Activated CD4-positive, CD25-positive, alpha-beta regulatory T cell treated with anti-CD3 and anti-CD28 coated beads, Interleukin-2, amount 50 U/mL, for 24 hours (primary cell): ENCODE results near the gene NETO1.

Experiments
- ATAC-seq, 2 donors: fragments of 150-1000 bp; cut with Tn5 transposase; one replicate each; pipeline ENCODE4 v1.10.0; 2021; ENCODE audit warnings: mild to moderate bottlenecking in 1 of 2, moderate library complexity in 1 of 2

The NETO1 gene

GRCh38 chr18:72846736-72847533 lies 20.9 kb downstream of the NETO1 start:
- ATAC-seq: no peak

- ATAC-seq: no peak
Observed at GRCh38 chr18:72843743-72844142, 24.0 kb downstream of the NETO1 start.

GRCh38 chr18:72840109-72840508 lies 27.7 kb downstream of the NETO1 start:
- no peak for ATAC-seq

GRCh38 chr18:72834731-72835130 lies 33.1 kb downstream of the NETO1 start:
- ATAC-seq: no peak

- ATAC-seq: no peak
Observed at GRCh38 chr18:72833471-72833870, 34.3 kb downstream of the NETO1 start.

- ATAC-seq: no peak
Observed at GRCh38 chr18:72830109-72830508, 37.7 kb downstream of the NETO1 start.

GRCh38 chr18:72828601-72829000 lies 39.2 kb downstream of the NETO1 start:
- ATAC-seq: no peak

GRCh38 chr18:72826736-72827135 lies 41.1 kb downstream of the NETO1 start:
- ATAC-seq: no peak

GRCh38 chr18:72823345-72823744 lies 44.4 kb downstream of the NETO1 start:
- no peak for ATAC-seq

GRCh38 chr18:72822202-72822601 lies 45.6 kb downstream of the NETO1 start:
- no peak for ATAC-seq

GRCh38 chr18:72820571-72820970 lies 47.2 kb downstream of the NETO1 start:
- ATAC-seq: no peak

- no peak for ATAC-seq
Observed at GRCh38 chr18:72819050-72819449, 48.7 kb downstream of the NETO1 start.

GRCh38 chr18:72811047-72811446 lies 56.7 kb downstream of the NETO1 start:
- ATAC-seq: no peak

- ATAC-seq: no peak
Observed at GRCh38 chr18:72808680-72809079, 59.1 kb downstream of the NETO1 start.

- no peak for ATAC-seq
Observed at GRCh38 chr18:72799106-72799505, 68.7 kb downstream of the NETO1 start.

- ATAC-seq: no peak
Observed at GRCh38 chr18:72783530-72783929, 84.3 kb downstream of the NETO1 start.

- ATAC-seq: no peak
Observed at GRCh38 chr18:72774914-72775313, 92.9 kb downstream of the NETO1 start.

- no peak for ATAC-seq
Observed at GRCh38 chr18:72772916-72773315, 94.9 kb downstream of the NETO1 start.

- ATAC-seq: no peak
Observed at GRCh38 chr18:72768681-72769229, 99.0 kb downstream of the NETO1 start.

GRCh38 chr18:72762515-72763122 lies 105.2 kb downstream of the NETO1 start:
- peak in 1 of 2 donors; percentile 38 for ATAC-seq

GRCh38 chr18:72752220-72752619 lies 115.6 kb downstream of the NETO1 start:
- ATAC-seq: no peak

- no peak for ATAC-seq
Observed at GRCh38 chr18:72742002-72742401, 125.8 kb downstream of the NETO1 start.

GRCh38 chr18:72738136-72738535 lies 129.7 kb downstream of the NETO1 start:
- no peak for ATAC-seq

GRCh38 chr18:72727776-72728175 lies 140.0 kb downstream of the NETO1 start:
- ATAC-seq: no peak
